ENCODE results near the gene MTRF1L.
A peak's percentile ranks its signal among the peaks of the same experiment; 100 is the strongest.

Gene MTRF1L

DNA sequence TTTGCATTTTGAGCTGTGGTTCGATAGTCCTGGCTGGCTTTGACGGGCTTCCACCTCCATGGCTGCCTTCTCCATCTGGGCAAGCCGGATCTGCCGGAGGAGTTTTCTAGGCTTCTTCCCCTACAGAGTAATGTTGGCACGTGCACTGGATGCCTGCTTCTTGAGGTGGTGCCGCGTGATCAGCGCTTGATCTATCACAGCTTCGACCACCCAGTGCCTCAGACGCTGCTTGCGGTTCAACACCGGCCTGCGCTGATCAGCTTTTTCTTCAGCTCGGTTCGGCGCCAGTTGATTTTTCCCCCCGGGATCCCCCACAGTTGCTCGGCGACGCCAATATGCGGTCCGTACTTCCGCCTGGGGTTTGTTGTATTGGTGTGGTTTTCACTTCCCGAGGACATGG, 43.2 kb downstream of the MTRF1L start:
- TF ChIP-seq TAF1 (IDR thresholded peaks at IDR 0.05; ENCODE audit: borderline replicate concordance, low read depth, low read length) (no peak), POLR2AphosphoS5 (IDR thresholded peaks at IDR 0.05; ENCODE audit: low read depth, low read length) (no peak), POLR2A (IDR thresholded peaks at IDR 0.05; ENCODE audit: low read depth, low read length) (no peak)
- DNase-seq (ENCODE audit: insufficient read length) (no peak), FAIRE-seq (no peak)

- no peak for TF ChIP-seq TAF1 (IDR thresholded peaks at IDR 0.05; ENCODE audit: borderline replicate concordance, low read depth, low read length)
- no peak for TF ChIP-seq POLR2A (IDR thresholded peaks at IDR 0.05; ENCODE audit: low read depth, low read length)
- TF ChIP-seq POLR2AphosphoS5 (IDR thresholded peaks at IDR 0.05; ENCODE audit: low read depth, low read length) = no peak
- FAIRE-seq = no peak
- no peak for DNase-seq (ENCODE audit: insufficient read length)
These were observed 44.7 kb downstream of the MTRF1L start for GRCh38 chr6:152957796-152958195.

- TF ChIP-seq POLR2AphosphoS5 (IDR thresholded peaks at IDR 0.05; ENCODE audit: low read depth, low read length) = no peak
- TF ChIP-seq TAF1 (IDR thresholded peaks at IDR 0.05; ENCODE audit: borderline replicate concordance, low read depth, low read length) = no peak
- no peak for TF ChIP-seq POLR2A (IDR thresholded peaks at IDR 0.05; ENCODE audit: low read depth, low read length)
- DNase-seq (ENCODE audit: insufficient read length) (no peak), FAIRE-seq (no peak)
These were observed 48.1 kb downstream of the MTRF1L start for GRCh38 chr6:152954443-152954842.

DNA sequence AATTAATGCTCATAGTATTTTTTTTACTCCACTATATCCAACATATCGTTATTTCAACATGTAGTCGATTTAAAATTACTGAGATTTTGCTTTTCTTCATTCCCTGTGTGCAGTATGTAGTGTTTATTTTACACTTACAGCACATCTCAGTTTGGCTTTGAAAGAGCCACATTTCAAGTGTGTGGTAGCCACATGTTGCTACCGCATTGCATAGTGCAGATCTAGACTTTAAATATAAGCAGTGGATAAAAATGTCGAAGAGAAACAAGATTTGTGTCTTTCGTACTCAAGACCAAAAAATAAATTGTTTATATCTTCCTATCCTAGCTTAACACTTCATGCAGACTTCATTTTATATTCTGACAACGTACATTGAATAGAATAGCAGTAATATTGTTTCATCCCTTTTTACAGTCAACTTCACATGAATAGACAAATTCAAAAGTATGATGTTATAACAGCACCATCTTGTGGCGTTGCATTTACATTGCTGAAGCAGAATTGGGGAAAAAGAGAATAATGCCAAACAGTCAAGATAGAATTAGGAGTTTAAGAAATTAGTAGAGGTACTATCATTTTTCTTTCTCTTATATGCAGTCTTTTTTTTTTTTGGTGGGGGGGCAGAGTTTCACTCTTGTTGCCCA, 49.5 kb downstream of the MTRF1L start:
- TF ChIP-seq POLR2A (IDR thresholded peaks at IDR 0.05; ENCODE audit: low read depth, low read length) (no peak), POLR2AphosphoS5 (IDR thresholded peaks at IDR 0.05; ENCODE audit: low read depth, low read length) (no peak), TAF1 (IDR thresholded peaks at IDR 0.05; ENCODE audit: borderline replicate concordance, low read depth, low read length) (no peak)
- FAIRE-seq (peak; percentile 73), DNase-seq (ENCODE audit: insufficient read length) (no peak)

DNA sequence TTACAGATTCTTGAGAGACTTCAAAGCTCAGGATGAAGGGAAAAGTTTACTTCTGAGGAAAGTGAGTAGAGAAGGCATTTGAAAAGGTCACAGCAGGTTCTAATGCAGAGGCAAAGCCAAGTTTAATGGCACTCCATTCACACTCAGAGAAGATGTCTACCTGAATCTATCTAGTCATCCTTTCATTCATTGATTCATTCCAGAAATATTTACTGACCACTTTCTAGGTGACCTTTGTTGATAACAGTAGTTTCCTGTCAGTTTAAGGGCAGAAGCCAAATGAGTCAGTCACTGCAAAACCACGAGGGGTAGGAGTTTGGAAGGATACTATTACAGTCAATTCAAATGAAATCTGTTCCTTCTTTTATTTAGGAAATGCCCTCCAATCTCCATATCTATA, 50.5 kb downstream of the MTRF1L start:
- TF ChIP-seq TAF1 (IDR thresholded peaks at IDR 0.05; ENCODE audit: borderline replicate concordance, low read depth, low read length) (no peak), POLR2A (IDR thresholded peaks at IDR 0.05; ENCODE audit: low read depth, low read length) (no peak), POLR2AphosphoS5 (IDR thresholded peaks at IDR 0.05; ENCODE audit: low read depth, low read length) (no peak)
- no peak for FAIRE-seq
- no peak for DNase-seq (ENCODE audit: insufficient read length)

- DNase-seq (ENCODE audit: insufficient read length) (no peak), FAIRE-seq (no peak)
- TF ChIP-seq POLR2AphosphoS5 (IDR thresholded peaks at IDR 0.05; ENCODE audit: low read depth, low read length) (no peak), POLR2A (IDR thresholded peaks at IDR 0.05; ENCODE audit: low read depth, low read length) (no peak), TAF1 (IDR thresholded peaks at IDR 0.05; ENCODE audit: borderline replicate concordance, low read depth, low read length) (no peak)
These were observed 52.3 kb downstream of the MTRF1L start for GRCh38 chr6:152950240-152950639.

GRCh38 chr6:152948150-152948768, 54.2 kb downstream of the MTRF1L start:
- TF ChIP-seq POLR2AphosphoS5 (IDR thresholded peaks at IDR 0.05; ENCODE audit: low read depth, low read length) (no peak), POLR2A (IDR thresholded peaks at IDR 0.05; ENCODE audit: low read depth, low read length) (no peak), TAF1 (IDR thresholded peaks at IDR 0.05; ENCODE audit: borderline replicate concordance, low read depth, low read length) (no peak)
- no peak for DNase-seq (ENCODE audit: insufficient read length)
- FAIRE-seq = peak; percentile 83

- DNase-seq (ENCODE audit: insufficient read length) = no peak
- no peak for FAIRE-seq
- TF ChIP-seq POLR2A (IDR thresholded peaks at IDR 0.05; ENCODE audit: low read depth, low read length) (no peak), TAF1 (IDR thresholded peaks at IDR 0.05; ENCODE audit: borderline replicate concordance, low read depth, low read length) (no peak), POLR2AphosphoS5 (IDR thresholded peaks at IDR 0.05; ENCODE audit: low read depth, low read length) (no peak)
These were observed 55.5 kb downstream of the MTRF1L start for GRCh38 chr6:152946995-152947394.

DNA sequence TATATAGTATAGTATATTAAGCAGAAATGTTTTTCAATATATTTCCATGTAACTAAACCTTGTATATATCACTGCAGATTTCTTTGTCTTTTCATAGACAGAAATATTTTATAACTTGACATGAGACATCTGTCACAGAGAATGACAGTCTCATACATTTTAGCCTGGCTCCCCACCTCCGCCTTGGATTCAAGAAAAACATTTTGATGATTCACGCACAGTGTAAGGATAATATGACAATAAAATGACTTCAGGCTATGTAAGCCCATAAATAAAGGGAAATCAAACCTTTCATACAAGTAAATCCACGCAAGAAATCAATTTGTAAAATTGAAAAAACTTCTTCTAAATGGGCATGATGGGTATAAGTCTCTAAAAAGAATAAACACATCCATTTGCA, 56.0 kb downstream of the MTRF1L start:
- TF ChIP-seq TAF1 (IDR thresholded peaks at IDR 0.05; ENCODE audit: borderline replicate concordance, low read depth, low read length) (no peak), POLR2AphosphoS5 (IDR thresholded peaks at IDR 0.05; ENCODE audit: low read depth, low read length) (no peak), POLR2A (IDR thresholded peaks at IDR 0.05; ENCODE audit: low read depth, low read length) (no peak)
- FAIRE-seq (no peak), DNase-seq (ENCODE audit: insufficient read length) (no peak)

DNA sequence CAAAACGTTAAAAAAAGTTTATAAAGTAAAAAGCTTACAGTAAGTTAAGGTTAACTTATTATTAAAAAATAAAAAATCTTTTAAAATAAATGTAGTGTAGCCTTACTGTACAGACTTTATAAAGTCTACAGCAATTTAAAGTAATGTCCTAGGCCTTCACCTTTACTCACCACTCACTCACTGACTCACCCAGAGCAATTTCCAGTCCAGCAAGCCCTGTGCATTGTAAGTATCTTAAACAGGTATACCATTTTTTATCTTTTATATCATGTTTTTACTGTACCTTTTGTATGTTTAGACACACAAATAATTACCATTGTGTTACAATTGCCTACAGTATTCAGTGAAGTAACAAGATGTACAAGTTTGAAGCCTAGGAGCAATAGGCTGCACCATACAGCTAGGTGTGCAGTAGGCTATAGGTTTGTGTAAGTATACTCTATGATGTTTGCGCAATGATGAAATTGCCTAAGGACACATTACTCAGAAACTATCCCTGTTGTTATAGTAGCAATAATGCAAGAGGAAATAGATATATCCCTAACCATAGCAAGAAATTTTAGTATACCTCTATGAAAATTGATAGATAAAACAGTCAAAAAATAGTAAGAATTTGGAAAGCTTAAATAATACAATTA, 59.1 kb downstream of the MTRF1L start:
- FAIRE-seq (no peak), DNase-seq (ENCODE audit: insufficient read length) (no peak)
- TF ChIP-seq POLR2AphosphoS5 (IDR thresholded peaks at IDR 0.05; ENCODE audit: low read depth, low read length) = no peak
- TF ChIP-seq POLR2A (IDR thresholded peaks at IDR 0.05; ENCODE audit: low read depth, low read length) = no peak
- no peak for TF ChIP-seq TAF1 (IDR thresholded peaks at IDR 0.05; ENCODE audit: borderline replicate concordance, low read depth, low read length)

- TF ChIP-seq POLR2A (IDR thresholded peaks at IDR 0.05; ENCODE audit: low read depth, low read length) (no peak), POLR2AphosphoS5 (IDR thresholded peaks at IDR 0.05; ENCODE audit: low read depth, low read length) (no peak), TAF1 (IDR thresholded peaks at IDR 0.05; ENCODE audit: borderline replicate concordance, low read depth, low read length) (no peak)
- no peak for FAIRE-seq
- no peak for DNase-seq (ENCODE audit: insufficient read length)
These were observed 60.1 kb downstream of the MTRF1L start for GRCh38 chr6:152942319-152942869.
